SK-N-SH treated with all-trans-retinoic acid at 6 μM for 48 hours (cell line): ENCODE results near the gene HDAC4.

Experiments
- ATAC-seq: fragments of 200-7000 bp; cut with Tn5 transposase; 3 replicates; pipeline ENCODE4 v1.9.1; 2020; ENCODE audit warnings: mild to moderate bottlenecking, moderate library complexity
- ARNTL ChIP-seq: fragments of 450-650 bp; formaldehyde crosslinking; IDR thresholded peaks from 2 replicates; pipeline ENCODE4 v1.5.0; 2020; ENCODE audit warnings: low read depth, mild to moderate bottlenecking, moderate library complexity, borderline replicate concordance
- CREB5 ChIP-seq: fragments of 250-450 bp; sonication (Bioruptor Pico); IDR thresholded peaks from 2 replicates; pipeline ENCODE4 v1.5.1; 2020; ENCODE audit warnings: low read depth, mild to moderate bottlenecking, moderate library complexity
- CSDC2 ChIP-seq: fragments of 250-450 bp; sonication (Bioruptor Pico); IDR thresholded peaks from 2 replicates; pipeline ENCODE4 v1.5.0; 2020; ENCODE audit warnings: mild to moderate bottlenecking, moderate library complexity
- CSRNP3 ChIP-seq: fragments of 250-450 bp; sonication (Bioruptor Pico); IDR thresholded peaks from 2 replicates; pipeline ENCODE4 v1.5.1; 2021; ENCODE audit warnings: mild to moderate bottlenecking, moderate library complexity
- ESRRG ChIP-seq: fragments of 250-450 bp; sonication (Bioruptor Pico); IDR thresholded peaks from 2 replicates; pipeline ENCODE4 v1.6.1; 2021; ENCODE audit warnings: mild to moderate bottlenecking
- GLIS3 ChIP-seq: fragments of 250-450 bp; sonication (Bioruptor Pico); IDR thresholded peaks from 2 replicates; pipeline ENCODE4 v1.5.0; 2020; ENCODE audit warnings: mild to moderate bottlenecking, moderate library complexity
- ISL1 ChIP-seq: fragments of 250-450 bp; sonication (Bioruptor Pico); IDR thresholded peaks from 2 replicates; pipeline ENCODE4 v2.1.2; 2022; ENCODE audit warnings: mild to moderate bottlenecking, moderate library complexity
- OSR1 ChIP-seq: fragments of 250-450 bp; sonication (Bioruptor Pico); IDR thresholded peaks from 2 replicates; pipeline ENCODE4 v1.8.0; 2022; ENCODE audit warnings: moderate library complexity, mild to moderate bottlenecking, inconsistent platforms
- PATZ1 ChIP-seq: fragments of 250-450 bp; sonication (Bioruptor Pico); IDR thresholded peaks from 2 replicates; pipeline ENCODE4 v1.8.0; 2020; ENCODE audit warnings: mild to moderate bottlenecking, moderate library complexity, borderline replicate concordance
- POU6F1 ChIP-seq: fragments of 250-450 bp; sonication (Bioruptor Pico); IDR thresholded peaks from 2 replicates; pipeline ENCODE4 v1.8.0; 2021; ENCODE audit warnings: low read depth, mild to moderate bottlenecking, moderate library complexity, borderline replicate concordance
- PPARA ChIP-seq: fragments of 250-450 bp; sonication (Bioruptor Pico); IDR thresholded peaks from 2 replicates; pipeline ENCODE4 v1.5.0; 2020; ENCODE audit warnings: mild to moderate bottlenecking, borderline replicate concordance
- RARB ChIP-seq: fragments of 250-450 bp; sonication (Bioruptor Pico); IDR thresholded peaks from 2 replicates; pipeline ENCODE4 v1.8.0; 2021; ENCODE audit warnings: mild to moderate bottlenecking, moderate library complexity
- SNAI2 ChIP-seq: fragments of 250-450 bp; sonication (Bioruptor Pico); IDR thresholded peaks from 2 replicates; pipeline ENCODE4 v1.5.0; 2020; ENCODE audit warnings: mild to moderate bottlenecking, moderate library complexity
- TCF4 ChIP-seq: fragments of 250-450 bp; sonication (Bioruptor Pico); IDR thresholded peaks from 2 replicates; pipeline ENCODE4 v1.8.0; 2021; ENCODE audit warnings: mild to moderate bottlenecking, moderate library complexity, borderline replicate concordance
- TOX ChIP-seq: fragments of 250-450 bp; sonication (Bioruptor Pico); IDR thresholded peaks from 2 replicates; pipeline ENCODE4 v1.8.0; 2021; ENCODE audit warnings: mild to moderate bottlenecking, moderate library complexity, borderline replicate concordance
- TSHZ2 ChIP-seq: fragments of 250-450 bp; sonication (Bioruptor Pico); IDR thresholded peaks from 2 replicates; pipeline ENCODE4 v1.5.0; 2020; ENCODE audit warnings: mild to moderate bottlenecking, moderate library complexity
- ZC3H10 ChIP-seq: fragments of 250-450 bp; sonication (Bioruptor Pico); IDR thresholded peaks from 2 replicates; pipeline ENCODE4 v1.5.1; 2021; ENCODE audit warnings: mild to moderate bottlenecking, moderate library complexity
- ZFP3 ChIP-seq: fragments of 250-450 bp; sonication (Bioruptor Pico); IDR thresholded peaks from 2 replicates; pipeline ENCODE4 v1.5.0; 2020; ENCODE audit warnings: mild to moderate bottlenecking, moderate library complexity
- ZFP30 ChIP-seq: fragments of 450-650 bp; formaldehyde crosslinking; IDR thresholded peaks from 2 replicates; pipeline ENCODE4 v1.5.0; 2022; ENCODE audit warnings: mild to moderate bottlenecking, moderate library complexity
- ZNF565 ChIP-seq: fragments of 450-650 bp; formaldehyde crosslinking; conservative IDR thresholded peaks from 2 replicates; pipeline ENCODE4 v1.5.0; 2020; ENCODE audit warnings: low read depth, mild to moderate bottlenecking, moderate library complexity
- ZNF70 ChIP-seq: fragments of 450-650 bp; formaldehyde crosslinking; IDR thresholded peaks from 2 replicates; pipeline ENCODE4 v1.5.0; 2020; ENCODE audit warnings: mild to moderate bottlenecking, moderate library complexity

The HDAC4 gene

GRCh38 chr2:239073745-239074530, 326.9 kb downstream of the HDAC4 start (continued):
- TF ChIP-seq POU6F1 (CRISPR knock-in tag) = no peak
- TF ChIP-seq TOX (CRISPR knock-in tag) = no peak
- TF ChIP-seq ISL1 (CRISPR knock-in tag) = no peak
- no peak for TF ChIP-seq GLIS3

GRCh38 chr2:239073270-239073669, 327.6 kb downstream of the HDAC4 start:
- no peak for TF ChIP-seq CREB5 (CRISPR knock-in tag)

GRCh38 chr2:239072786-239073185, 328.0 kb downstream of the HDAC4 start:
- TF ChIP-seq TSHZ2 (no peak), CSRNP3 (CRISPR knock-in tag) (no peak), CREB5 (CRISPR knock-in tag) (no peak), ZC3H10 (no peak), RARB (CRISPR knock-in tag) (no peak), ARNTL (no peak), SNAI2 (CRISPR knock-in tag) (no peak), TCF4 (CRISPR knock-in tag) (no peak), ZNF565 (CRISPR knock-in tag) (no peak), OSR1 (CRISPR knock-in tag) (no peak), ZNF70 (CRISPR knock-in tag) (no peak), GLIS3 (no peak), PATZ1 (CRISPR knock-in tag) (no peak), ZFP3 (CRISPR knock-in tag) (no peak), ESRRG (CRISPR knock-in tag) (no peak), PPARA (CRISPR knock-in tag) (no peak), TOX (CRISPR knock-in tag) (no peak), POU6F1 (CRISPR knock-in tag) (no peak), ZFP30 (CRISPR knock-in tag) (no peak), CSDC2 (CRISPR knock-in tag) (no peak)

More at GRCh38 chr2:239073270-239073669, 327.6 kb downstream of the HDAC4 start:
- no peak for ATAC-seq

More at GRCh38 chr2:239072786-239073185, 328.0 kb downstream of the HDAC4 start:
- ATAC-seq = no peak
